HG03108 (cell line): ENCODE data around the gene PIH1D1.

Source experiments
- ATAC-seq: cut with Tn5 transposase; IDR thresholded peaks from one replicate; pipeline ENCODE4 v1.9.1; 2021; ENCODE audit warnings: moderate library complexity; ENCODE audit not compliant: unreplicated experiment

Gene PIH1D1

GRCh38 chr19:49451430-49452181 lies at the start of gene PIH1D1:
TSS of gene PIH1D1 (minus strand) at chr19:49451814. CDS start at chr19:49451574, 240 bp downstream.
- peak; percentile 48 for ATAC-seq

- no peak for ATAC-seq
Observed at GRCh38 chr19:49499030-49499670, 47.5 kb upstream of the PIH1D1 start.

GRCh38 chr19:49498475-49498874 lies 46.9 kb upstream of the PIH1D1 start:
- ATAC-seq, result no peak

- no peak for ATAC-seq
Observed at GRCh38 chr19:49497789-49498103, 46.1 kb upstream of the PIH1D1 start.

- no peak for ATAC-seq
Observed at GRCh38 chr19:49497047-49497788, 45.6 kb upstream of the PIH1D1 start.

- no peak for ATAC-seq
Observed at GRCh38 chr19:49496574-49497008, 45.0 kb upstream of the PIH1D1 start.

GRCh38 chr19:49492573-49493405 lies 41.2 kb upstream of the PIH1D1 start:
- no peak for ATAC-seq

GRCh38 chr19:49491804-49492572 lies 40.4 kb upstream of the PIH1D1 start:
- ATAC-seq, result no peak

GRCh38 chr19:49491030-49491803 lies 39.6 kb upstream of the PIH1D1 start:
- no peak for ATAC-seq

GRCh38 chr19:49490287-49491029 lies 38.8 kb upstream of the PIH1D1 start:
- ATAC-seq, result no peak

- no peak for ATAC-seq
Observed at GRCh38 chr19:49489601-49490167, 38.1 kb upstream of the PIH1D1 start.

GRCh38 chr19:49488863-49489537 lies 37.4 kb upstream of the PIH1D1 start:
- no peak for ATAC-seq

GRCh38 chr19:49488046-49488862 lies 36.6 kb upstream of the PIH1D1 start:
- ATAC-seq, result no peak

- ATAC-seq, result peak; percentile 83
Observed at GRCh38 chr19:49487277-49488045, 35.8 kb upstream of the PIH1D1 start, which contains the start of gene RPL13A. TSS of gene RPL13A (plus strand) at chr19:49487608. CDS start at chr19:49487630, 22 bp downstream.

GRCh38 chr19:49486710-49487276 lies 35.2 kb upstream of the PIH1D1 start:
- ATAC-seq, result no peak

- ATAC-seq, result no peak
Observed at GRCh38 chr19:49486232-49486631, 34.6 kb upstream of the PIH1D1 start.
